HepG2 (cell line): ENCODE data around the gene CLNS1A. TPM values are rescaled to one million over a fixed set of nuclear protein-coding genes. Genes with fewer than 3 reads are reported as not detected.

Experiments
- EED ChIP-seq: sonication (generic); formaldehyde crosslinking; IDR thresholded peaks from 2 replicates; pipeline ENCODE4 v1.5.0; 2020; ENCODE audit warnings: mild to moderate bottlenecking, missing genetic modification reagents
- GTF3A ChIP-seq: sonication (generic); formaldehyde crosslinking; conservative IDR thresholded peaks from 2 replicates; pipeline ENCODE4 v1.4.0; 2020; ENCODE audit warnings: mild to moderate bottlenecking, missing genetic modification reagents
- SMYD3 ChIP-seq: sonication (generic); formaldehyde crosslinking; IDR thresholded peaks from 2 replicates; pipeline ENCODE4 v1.8.1; 2023; ENCODE audit warnings: mild to moderate bottlenecking, missing genetic modification reagents
- TGIF2 ChIP-seq: IDR thresholded peaks from 2 replicates; pipeline ENCODE4 v1.6.1; 2016; ENCODE audit warnings: control low read depth, missing compliant biosample characterization
- THAP11 ChIP-seq: IDR thresholded peaks from 2 replicates; pipeline ENCODE4 v1.6.1; 2016; ENCODE audit warnings: missing biosample characterization, missing genetic modification reagents
- ZBTB38 ChIP-seq: sonication (generic); formaldehyde crosslinking; IDR thresholded peaks from 2 replicates; pipeline ENCODE4 v1.5.1; 2020; ENCODE audit warnings: mild to moderate bottlenecking, missing genetic modification reagents
- ZC3H13 ChIP-seq: sonication (generic); formaldehyde crosslinking; IDR thresholded peaks from 2 replicates; pipeline ENCODE4 v1.8.1; 2023; ENCODE audit warnings: mild to moderate bottlenecking, missing genetic modification reagents, moderate library complexity
- ZNF30 ChIP-seq: sonication (generic); formaldehyde crosslinking; IDR thresholded peaks from 2 replicates; pipeline ENCODE4 v1.5.0; 2020; ENCODE audit warnings: mild to moderate bottlenecking, missing genetic modification reagents
- ZNF335 ChIP-seq: sonication (generic); formaldehyde crosslinking; IDR thresholded peaks from 2 replicates; pipeline ENCODE4 v1.4.0; 2020; ENCODE audit warnings: missing genetic modification reagents
- ZNF550 ChIP-seq: sonication (generic); formaldehyde crosslinking; IDR thresholded peaks from 2 replicates; pipeline ENCODE4 v1.4.0; 2020; ENCODE audit warnings: mild to moderate bottlenecking, missing genetic modification reagents, borderline replicate concordance
- ZNF570 ChIP-seq: sonication (generic); formaldehyde crosslinking; IDR thresholded peaks from 2 replicates; pipeline ENCODE4 v1.4.0; 2020; ENCODE audit warnings: mild to moderate bottlenecking, missing genetic modification reagents, borderline replicate concordance
- polyA plus RNA-seq, 8 experiments: library from polyadenylated mRNA; depleted of rRNA in 3 of 8; stranded (reverse) in 7 of 8; unstranded in 1 of 8; fragments of >200 nt; fragmentation: Illumina TruSeq in 4 of 8; extraction: Trizol in 4 of 8; gene quantifications; 2 replicates each; pipeline versions ENCODE4 v1.2.1 to v1.2.3, GENCODE V29; 2011 to 2016; ENCODE audit warnings: low read depth in 4 of 8, missing spikeins in 1 of 8, mixed read lengths in 1 of 8; ENCODE audit not compliant: insufficient read depth in 1 of 8
- total RNA-seq, 5 experiments: library from RNA; depleted of rRNA; stranded (reverse); fragments of >200 nt; fragmentation: Illumina TruSeq; extraction: Trizol; gene quantifications; 2 replicates each; pipeline ENCODE4 v1.2.3, GENCODE V29; 2016; ENCODE audit warnings: low read depth in 1 of 5
- TF ChIP-seq, protein P1 (sequence below): sonication (generic); formaldehyde crosslinking; conservative IDR thresholded peaks from 2 replicates; pipeline ENCODE4 v1.4.0; 2020; ENCODE audit warnings: mild to moderate bottlenecking, missing genetic modification reagents, moderate library complexity
- TF ChIP-seq, protein P2 (sequence below), 2 experiments: sonication (generic) in 1 of 2; formaldehyde crosslinking in 1 of 2; IDR thresholded peaks; 2 replicates each; pipeline versions ENCODE4 v1.4.0 to v1.6.1; 2018 to 2020; ENCODE audit warnings: missing genetic modification reagents in 2 of 2, borderline replicate concordance in 1 of 2, low read depth in 1 of 2, mild to moderate bottlenecking in 1 of 2, missing biosample characterization in 1 of 2
- TF ChIP-seq, protein P3 (sequence below): sonication (generic); formaldehyde crosslinking; IDR thresholded peaks from 2 replicates; pipeline ENCODE4 v1.8.1; 2022; ENCODE audit warnings: low read depth, mild to moderate bottlenecking, missing genetic modification reagents
- TF ChIP-seq, protein P4 (sequence below): sonication (generic); formaldehyde crosslinking; IDR thresholded peaks from 2 replicates; pipeline ENCODE4 v1.5.0; 2020; ENCODE audit warnings: mild to moderate bottlenecking, missing genetic modification reagents
- TF ChIP-seq, protein P5 (sequence below): IDR thresholded peaks from 2 replicates; pipeline ENCODE4 v1.6.1; 2016; ENCODE audit warnings: low read depth, borderline replicate concordance

The CLNS1A gene
- total and polyA plus RNA-seq, 2 of the 13 experiments (the other 11 are each of a cell fraction or from before 2014, with no cell fraction given) = 158 to 219 TPM

DNA sequence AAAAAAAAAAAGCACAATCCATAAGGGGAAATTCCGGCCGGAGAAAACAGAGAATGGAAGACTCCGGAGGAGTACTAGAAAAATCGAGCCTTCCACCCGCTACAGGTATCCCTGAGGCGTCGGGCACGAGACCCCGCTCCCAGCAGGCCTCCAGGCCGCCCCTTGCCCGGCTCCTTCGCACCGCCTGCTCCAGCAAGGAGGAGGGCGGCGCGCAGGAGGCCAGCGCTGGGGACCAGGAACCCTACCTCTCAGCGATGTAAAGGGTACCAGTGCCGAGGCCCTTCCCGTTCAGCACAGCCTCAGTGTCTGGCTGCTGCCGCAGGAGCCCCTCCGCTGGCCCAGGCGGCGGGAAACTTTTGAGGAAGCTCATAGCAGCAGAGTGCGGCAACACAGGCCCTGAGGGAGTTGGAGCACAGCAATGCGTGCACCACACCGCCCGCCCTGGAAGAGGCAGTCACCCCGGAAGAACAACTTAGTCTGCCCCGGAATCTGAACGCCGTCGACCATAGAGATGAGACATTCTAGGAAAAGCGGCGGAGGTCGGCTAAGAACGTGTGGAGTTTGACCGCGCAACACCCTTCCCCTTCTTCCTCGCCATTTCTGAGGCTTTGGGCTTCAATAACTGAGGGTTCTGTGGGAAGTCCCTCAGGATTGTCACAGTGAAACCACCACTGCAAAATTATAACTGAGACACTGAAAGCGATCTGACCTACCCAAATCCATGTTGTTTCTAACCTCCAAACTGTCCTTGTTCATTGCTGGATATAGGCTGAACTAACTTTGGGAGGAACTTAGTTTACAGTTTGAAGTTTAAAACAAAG is at the start of gene CLNS1A (continued):
- TF ChIP-seq, protein P1, sequence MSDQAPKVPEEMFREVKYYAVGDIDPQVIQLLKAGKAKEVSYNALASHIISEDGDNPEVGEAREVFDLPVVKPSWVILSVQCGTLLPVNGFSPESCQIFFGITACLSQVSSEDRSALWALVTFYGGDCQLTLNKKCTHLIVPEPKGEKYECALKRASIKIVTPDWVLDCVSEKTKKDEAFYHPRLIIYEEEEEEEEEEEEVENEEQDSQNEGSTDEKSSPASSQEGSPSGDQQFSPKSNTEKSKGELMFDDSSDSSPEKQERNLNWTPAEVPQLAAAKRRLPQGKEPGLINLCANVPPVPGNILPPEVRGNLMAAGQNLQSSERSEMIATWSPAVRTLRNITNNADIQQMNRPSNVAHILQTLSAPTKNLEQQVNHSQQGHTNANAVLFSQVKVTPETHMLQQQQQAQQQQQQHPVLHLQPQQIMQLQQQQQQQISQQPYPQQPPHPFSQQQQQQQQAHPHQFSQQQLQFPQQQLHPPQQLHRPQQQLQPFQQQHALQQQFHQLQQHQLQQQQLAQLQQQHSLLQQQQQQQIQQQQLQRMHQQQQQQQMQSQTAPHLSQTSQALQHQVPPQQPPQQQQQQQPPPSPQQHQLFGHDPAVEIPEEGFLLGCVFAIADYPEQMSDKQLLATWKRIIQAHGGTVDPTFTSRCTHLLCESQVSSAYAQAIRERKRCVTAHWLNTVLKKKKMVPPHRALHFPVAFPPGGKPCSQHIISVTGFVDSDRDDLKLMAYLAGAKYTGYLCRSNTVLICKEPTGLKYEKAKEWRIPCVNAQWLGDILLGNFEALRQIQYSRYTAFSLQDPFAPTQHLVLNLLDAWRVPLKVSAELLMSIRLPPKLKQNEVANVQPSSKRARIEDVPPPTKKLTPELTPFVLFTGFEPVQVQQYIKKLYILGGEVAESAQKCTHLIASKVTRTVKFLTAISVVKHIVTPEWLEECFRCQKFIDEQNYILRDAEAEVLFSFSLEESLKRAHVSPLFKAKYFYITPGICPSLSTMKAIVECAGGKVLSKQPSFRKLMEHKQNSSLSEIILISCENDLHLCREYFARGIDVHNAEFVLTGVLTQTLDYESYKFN (CRISPR knock-in tag) = peak; percentile 45
- TF ChIP-seq, protein P2, sequence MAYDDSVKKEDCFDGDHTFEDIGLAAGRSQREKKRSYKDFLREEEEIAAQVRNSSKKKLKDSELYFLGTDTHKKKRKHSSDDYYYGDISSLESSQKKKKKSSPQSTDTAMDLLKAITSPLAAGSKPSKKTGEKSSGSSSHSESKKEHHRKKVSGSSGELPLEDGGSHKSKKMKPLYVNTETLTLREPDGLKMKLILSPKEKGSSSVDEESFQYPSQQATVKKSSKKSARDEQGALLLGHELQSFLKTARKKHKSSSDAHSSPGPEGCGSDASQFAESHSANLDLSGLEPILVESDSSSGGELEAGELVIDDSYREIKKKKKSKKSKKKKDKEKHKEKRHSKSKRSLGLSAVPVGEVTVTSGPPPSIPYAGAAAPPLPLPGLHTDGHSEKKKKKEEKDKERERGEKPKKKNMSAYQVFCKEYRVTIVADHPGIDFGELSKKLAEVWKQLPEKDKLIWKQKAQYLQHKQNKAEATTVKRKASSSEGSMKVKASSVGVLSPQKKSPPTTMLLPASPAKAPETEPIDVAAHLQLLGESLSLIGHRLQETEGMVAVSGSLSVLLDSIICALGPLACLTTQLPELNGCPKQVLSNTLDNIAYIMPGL (CRISPR knock-in tag; IDR thresholded peaks at IDR 0.05; ENCODE audit: borderline replicate concordance in 1 of 2, low read depth in 1 of 2) = peak; percentile 80 to 88
- TF ChIP-seq TGIF2 (CRISPR knock-in tag) = peak; percentile 73; the same call in 1 of the 2 replicates
- TF ChIP-seq SMYD3 (CRISPR knock-in tag) = 0 out of 2 replicates have a peak, but pooled peaks have one; percentile 27
- TF ChIP-seq ZNF30 (CRISPR knock-in tag) = 0 out of 2 replicates have a peak, but pooled peaks have one; percentile 74
- TF ChIP-seq ZBTB38 (CRISPR knock-in tag) = peak; percentile 91
- TF ChIP-seq, protein P3, sequence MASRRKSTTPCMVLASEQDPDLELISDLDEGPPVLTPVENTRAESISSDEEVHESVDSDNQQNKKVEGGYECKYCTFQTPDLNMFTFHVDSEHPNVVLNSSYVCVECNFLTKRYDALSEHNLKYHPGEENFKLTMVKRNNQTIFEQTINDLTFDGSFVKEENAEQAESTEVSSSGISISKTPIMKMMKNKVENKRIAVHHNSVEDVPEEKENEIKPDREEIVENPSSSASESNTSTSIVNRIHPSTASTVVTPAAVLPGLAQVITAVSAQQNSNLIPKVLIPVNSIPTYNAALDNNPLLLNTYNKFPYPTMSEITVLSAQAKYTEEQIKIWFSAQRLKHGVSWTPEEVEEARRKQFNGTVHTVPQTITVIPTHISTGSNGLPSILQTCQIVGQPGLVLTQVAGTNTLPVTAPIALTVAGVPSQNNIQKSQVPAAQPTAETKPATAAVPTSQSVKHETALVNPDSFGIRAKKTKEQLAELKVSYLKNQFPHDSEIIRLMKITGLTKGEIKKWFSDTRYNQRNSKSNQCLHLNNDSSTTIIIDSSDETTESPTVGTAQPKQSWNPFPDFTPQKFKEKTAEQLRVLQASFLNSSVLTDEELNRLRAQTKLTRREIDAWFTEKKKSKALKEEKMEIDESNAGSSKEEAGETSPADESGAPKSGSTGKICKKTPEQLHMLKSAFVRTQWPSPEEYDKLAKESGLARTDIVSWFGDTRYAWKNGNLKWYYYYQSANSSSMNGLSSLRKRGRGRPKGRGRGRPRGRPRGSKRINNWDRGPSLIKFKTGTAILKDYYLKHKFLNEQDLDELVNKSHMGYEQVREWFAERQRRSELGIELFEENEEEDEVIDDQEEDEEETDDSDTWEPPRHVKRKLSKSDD = peak; percentile 64; the same call in 1 of the 2 replicates
- TF ChIP-seq EED (CRISPR knock-in tag) = no peak
- TF ChIP-seq ZNF570 (CRISPR knock-in tag) = 0 out of 2 replicates have a peak, but pooled peaks have one; percentile 65
- 0 out of 2 replicates have a peak, but pooled peaks have one; percentile 40 for TF ChIP-seq ZC3H13 (CRISPR knock-in tag)
- peak; percentile 79; the same call in 1 of the 2 replicates for TF ChIP-seq GTF3A
- 0 out of 2 replicates have a peak, but pooled peaks have one; percentile 49 for TF ChIP-seq ZNF550 (CRISPR knock-in tag)
- TF ChIP-seq, protein P4, sequence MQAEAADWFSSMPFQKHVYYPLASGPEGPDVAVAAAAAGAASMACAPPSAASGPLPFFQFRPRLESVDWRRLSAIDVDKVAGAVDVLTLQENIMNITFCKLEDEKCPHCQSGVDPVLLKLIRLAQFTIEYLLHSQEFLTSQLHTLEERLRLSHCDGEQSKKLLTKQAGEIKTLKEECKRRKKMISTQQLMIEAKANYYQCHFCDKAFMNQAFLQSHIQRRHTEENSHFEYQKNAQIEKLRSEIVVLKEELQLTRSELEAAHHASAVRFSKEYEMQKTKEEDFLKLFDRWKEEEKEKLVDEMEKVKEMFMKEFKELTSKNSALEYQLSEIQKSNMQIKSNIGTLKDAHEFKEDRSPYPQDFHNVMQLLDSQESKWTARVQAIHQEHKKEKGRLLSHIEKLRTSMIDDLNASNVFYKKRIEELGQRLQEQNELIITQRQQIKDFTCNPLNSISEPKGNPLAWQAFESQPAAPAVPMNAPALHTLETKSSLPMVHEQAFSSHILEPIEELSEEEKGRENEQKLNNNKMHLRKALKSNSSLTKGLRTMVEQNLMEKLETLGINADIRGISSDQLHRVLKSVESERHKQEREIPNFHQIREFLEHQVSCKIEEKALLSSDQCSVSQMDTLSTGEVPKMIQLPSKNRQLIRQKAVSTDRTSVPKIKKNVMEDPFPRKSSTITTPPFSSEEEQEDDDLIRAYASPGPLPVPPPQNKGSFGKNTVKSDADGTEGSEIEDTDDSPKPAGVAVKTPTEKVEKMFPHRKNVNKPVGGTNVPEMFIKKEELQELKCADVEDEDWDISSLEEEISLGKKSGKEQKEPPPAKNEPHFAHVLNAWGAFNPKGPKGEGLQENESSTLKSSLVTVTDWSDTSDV (CRISPR knock-in tag) = peak; percentile 80; the same call in 1 of the 2 replicates
- TF ChIP-seq ZNF335 = peak; percentile 41; the same call in 1 of the 2 replicates
- TF ChIP-seq THAP11 (CRISPR knock-in tag) = peak; percentile 94
- TF ChIP-seq, protein P5, sequence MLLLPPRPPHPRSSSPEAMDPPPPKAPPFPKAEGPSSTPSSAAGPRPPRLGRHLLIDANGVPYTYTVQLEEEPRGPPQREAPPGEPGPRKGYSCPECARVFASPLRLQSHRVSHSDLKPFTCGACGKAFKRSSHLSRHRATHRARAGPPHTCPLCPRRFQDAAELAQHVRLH (CRISPR knock-in tag) = peak; percentile 96
